Lung microvascular endothelial cell (primary cell): ENCODE data around the gene NPR3. TPM values are rescaled to one million over a fixed set of nuclear protein-coding genes. Genes with fewer than 3 reads are reported as not detected.

Source experiments
- DNase-seq, 2 donors: peaks; one replicate each; pipeline versions ENCODE4 v3.0.0 to v3.0.0-alpha.2; 2010; ENCODE audit warnings: low read depth in 2 of 2
- total RNA-seq: library from RNA; depleted of rRNA; stranded (reverse); fragments of >200 nt; gene quantifications from 2 replicates; pipeline ENCODE4 v1.2.1, GENCODE V29; 2014

Gene NPR3
- total RNA-seq, 1 donor from 2014 or later: under 0.01 TPM

GRCh38 chr5:32805971-32806638 lies 95.0 kb downstream of the NPR3 start:
- DNase-seq: peak in 1 of 2 donors; percentile 5

GRCh38 chr5:32808783-32809182 lies 97.7 kb downstream of the NPR3 start:
- no peak for DNase-seq

DNA sequence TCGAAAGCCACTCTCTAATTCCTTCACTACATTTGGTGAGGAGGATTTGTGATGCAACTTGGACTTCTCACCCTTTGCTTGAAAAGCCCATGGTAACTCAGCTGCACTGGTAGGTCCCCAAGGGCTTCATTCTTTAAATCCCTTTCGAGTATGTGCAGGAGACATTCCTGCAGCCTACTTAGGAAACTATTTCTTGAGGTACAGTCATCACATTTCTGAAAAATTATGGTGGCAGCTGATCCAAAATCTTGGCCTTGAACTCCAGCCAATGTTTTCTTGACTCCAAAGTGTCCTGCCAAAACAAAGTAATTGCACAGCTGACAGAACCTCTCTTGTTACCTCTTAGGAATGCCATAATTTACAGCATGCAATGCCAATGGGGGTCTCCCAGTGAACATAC lies 99.7 kb downstream of the NPR3 start:
- DNase-seq: no peak

GRCh38 chr5:32812399-32812798 lies 101.3 kb downstream of the NPR3 start:
- no peak for DNase-seq

GRCh38 chr5:32814141-32814540 lies 103.0 kb downstream of the NPR3 start:
- no peak for DNase-seq

DNA sequence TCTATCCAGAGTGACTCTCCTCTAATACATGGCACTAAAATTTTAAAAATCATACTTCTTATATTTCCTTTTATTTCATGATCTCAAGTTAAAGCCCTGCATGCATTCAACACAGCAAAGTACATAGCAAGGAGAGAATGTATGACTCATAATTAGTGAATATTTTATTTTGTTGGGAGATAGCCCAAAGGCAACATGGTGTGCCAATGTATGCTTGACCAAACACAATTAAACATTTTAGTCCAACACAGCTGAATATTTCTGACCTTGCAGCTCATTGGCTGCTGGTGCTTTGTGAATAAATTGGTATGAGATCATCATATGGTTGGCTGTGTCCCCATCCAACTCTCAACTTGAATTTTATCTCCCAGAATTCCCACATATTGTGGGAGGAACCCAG lies 103.5 kb downstream of the NPR3 start:
- no peak for DNase-seq

DNA sequence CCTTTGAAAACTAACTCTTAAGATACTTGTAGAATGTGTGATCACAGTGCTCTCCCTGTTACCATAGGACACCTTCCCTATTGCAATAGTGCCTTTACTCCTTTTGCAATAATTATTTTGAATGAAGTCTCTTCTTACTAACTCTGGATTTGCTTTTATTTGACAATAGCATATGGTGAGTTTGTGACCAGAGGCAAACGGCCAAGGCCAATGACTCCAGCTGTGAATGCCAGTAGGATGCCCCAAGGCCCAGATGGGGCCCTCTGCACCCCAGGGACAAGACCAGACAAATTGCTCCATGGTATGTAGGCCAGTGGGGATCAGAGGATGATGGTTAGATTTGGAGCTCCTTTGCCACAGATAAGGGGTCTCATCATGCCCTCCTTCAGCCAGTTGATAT lies 116.9 kb downstream of the NPR3 start:
- DNase-seq: no peak

DNA sequence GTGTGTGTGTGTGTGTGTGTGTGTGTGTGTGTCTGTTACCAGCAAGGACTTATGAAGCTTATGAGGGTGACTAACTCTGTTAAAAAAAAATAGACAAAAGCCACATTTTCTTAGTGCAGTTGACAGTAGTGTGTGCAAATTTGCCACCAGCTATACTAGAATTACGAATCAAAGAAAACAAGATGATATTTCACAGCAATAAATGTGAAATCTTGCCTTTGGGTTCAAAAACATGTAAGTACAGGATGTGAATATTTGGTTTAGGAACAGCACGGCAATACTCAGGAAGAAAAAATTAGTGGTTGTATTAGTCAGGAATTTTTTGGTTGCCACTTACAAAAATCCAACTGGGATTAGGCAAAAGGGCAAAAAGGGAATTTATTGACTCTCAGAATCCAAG lies 117.4 kb downstream of the NPR3 start:
- DNase-seq: no peak

DNA sequence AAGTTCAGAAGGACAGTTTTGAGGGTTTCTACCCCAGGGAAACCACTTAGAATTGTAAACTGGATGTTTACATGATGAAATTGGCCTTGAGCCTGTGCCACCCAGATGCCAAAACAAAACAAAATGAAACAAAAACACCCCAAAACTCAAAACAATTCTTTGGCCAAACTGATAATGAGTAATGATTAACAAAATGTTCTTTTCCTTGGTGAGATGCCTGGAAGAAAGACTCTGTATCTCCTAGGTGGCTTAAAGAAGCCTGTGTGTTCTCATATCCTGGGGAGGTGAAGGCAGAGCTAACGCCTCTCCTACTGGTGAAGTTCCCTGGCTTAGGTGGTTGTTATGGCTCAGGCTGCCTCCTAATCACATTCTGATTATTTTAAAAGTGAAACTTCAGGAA lies 120.5 kb downstream of the NPR3 start:
- DNase-seq: peak in 1 of 2 donors; percentile 7

DNA sequence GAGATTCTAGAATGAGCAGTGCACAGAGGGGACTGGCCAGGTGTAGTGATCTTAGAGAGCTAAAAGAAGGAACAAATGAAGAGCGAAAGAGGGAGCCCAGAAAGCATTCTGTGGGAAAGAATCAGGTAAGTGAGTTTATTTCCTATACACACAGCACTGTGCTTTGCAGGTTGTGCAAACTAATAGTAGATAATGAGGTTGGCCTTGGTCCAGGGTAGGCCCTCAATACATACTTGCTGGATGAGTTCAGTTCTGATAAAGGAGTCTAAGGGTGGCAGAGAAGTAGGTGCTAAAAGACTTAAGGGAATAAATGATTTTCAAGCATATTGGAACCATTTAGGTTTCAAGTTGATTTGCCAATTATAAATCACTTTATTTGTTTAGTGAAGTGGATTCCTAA lies 122.0 kb downstream of the NPR3 start:
- DNase-seq: no peak

GRCh38 chr5:32833663-32834062 lies 122.5 kb downstream of the NPR3 start:
- DNase-seq: no peak

DNA sequence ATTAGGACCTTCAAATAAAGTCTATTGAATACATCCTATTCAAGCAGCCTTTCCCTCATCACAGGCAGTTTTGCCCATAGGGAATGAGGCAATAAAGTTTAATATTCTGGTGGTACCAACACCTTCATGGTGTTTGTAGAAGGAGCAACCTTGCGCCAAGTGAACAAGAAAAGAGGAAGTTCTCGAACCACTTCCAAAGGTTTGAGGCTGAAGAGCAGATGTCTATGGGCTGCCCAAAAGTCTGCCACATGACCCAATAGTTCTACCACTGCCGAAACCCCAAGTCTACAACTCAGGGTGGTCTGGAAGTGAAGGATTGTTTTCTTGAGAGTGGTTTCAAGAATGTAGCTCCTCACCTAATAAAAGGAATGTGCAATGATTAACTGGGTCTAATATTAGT lies 123.1 kb downstream of the NPR3 start:
- no peak for DNase-seq

- DNase-seq: no peak
Observed at GRCh38 chr5:32836176-32836575, 125.1 kb downstream of the NPR3 start.

DNA sequence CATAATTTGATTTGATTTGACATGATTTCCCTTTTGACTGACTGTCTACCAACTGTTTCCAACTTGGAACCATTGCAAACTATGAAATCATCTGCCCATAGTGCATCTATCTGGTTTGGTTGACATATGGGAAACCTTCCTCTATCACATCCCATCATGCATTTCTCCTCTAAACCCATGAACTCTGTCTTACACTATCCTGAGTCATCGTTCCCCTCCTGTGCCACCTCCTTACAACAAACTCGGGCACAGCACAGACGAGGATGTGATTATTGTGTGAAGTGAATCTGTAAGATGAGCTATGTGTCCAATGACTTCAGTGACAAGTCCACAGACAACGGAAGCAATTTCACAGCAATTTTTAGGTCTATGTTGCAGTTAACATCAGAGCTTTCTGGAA lies 126.1 kb downstream of the NPR3 start:
- no peak for DNase-seq

DNA sequence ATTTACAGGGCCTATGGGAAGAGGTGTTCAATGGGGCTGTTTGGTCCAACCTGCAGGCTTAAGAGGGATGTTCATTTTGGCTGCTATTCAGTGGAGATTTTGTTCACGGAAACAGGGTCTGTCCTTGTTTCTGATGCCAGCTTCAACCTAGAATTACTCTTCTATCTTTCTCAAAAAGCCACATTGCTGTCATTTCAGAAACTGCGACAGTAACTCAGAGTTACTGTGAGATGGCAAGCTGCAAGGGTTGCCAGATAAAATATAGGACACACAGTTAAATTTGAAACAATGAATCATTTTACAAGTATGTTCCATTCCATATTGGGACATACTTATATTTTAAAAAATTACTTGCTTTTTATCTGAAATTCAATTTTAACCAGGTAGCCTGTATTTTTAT lies 128.0 kb downstream of the NPR3 start:
- no peak for DNase-seq

DNA sequence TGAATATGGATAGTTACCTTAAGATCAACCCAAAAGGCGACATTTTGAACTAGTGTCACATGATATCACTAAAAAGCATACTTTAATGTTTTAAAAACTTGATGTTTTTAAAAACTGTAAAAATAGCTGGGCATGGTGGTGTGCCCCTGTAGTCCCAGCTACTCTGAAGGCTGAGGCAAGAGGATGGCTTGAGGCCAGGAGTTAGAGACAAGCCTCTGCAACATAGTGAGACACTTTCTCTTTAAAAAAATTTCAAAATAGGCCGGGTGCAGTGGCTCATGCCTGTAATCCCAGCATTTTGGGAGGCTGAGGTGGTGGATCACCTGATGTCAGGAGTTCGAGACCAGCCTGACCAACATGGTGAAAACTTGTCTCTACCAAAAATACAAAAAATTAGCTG lies 129.5 kb downstream of the NPR3 start:
- DNase-seq: no peak

Other genes with a start within 250 kb of the NPR3 start
- gene SUB1, start 125.8 kb upstream of the NPR3 start, total RNA-seq: 62.1 and 62.7 TPM in 2 replicates